ENCODE measurements around the gene FBXO47. TPM values are rescaled to one million over a fixed set of nuclear protein-coding genes. Genes with fewer than 3 reads are reported as not detected.

FBXO47 gene
- total and polyA plus RNA-seq, 2 of the 13 experiments (the other 11 are each of a cell fraction or from before 2014, with no cell fraction given): not detected

- no TSS peak for BruUV-seq (replicated peaks)
- no peaks in the 10 kb centered on the region for H4K20me1 ChIP-seq (ENCODE audit: insufficient read depth, low read length)
- in situ Hi-C loops (cut with HindIII; ENCODE audit: extremely low pct_ligation_motif_present, low pct_unique_long_range_greater_than_20kb): no loop called here
- ChIA-PET CTCF (ENCODE audit: low intra/inter-chr PET ratio, low total read pairs) (interaction anchor here (1.3 kb wide), 1 partner anchor 43 kb away, joined by 3 read pairs; no protein-coding TSS in a partner anchor), POLR2A (interaction anchor here (0.7 to 5.4 kb wide), 21 partner anchors 8 to 546 kb away, joined by 3 to 112 read pairs (median 4); partner anchors contain the start of genes CDK12, LASP1, LASP1NB and PIP4K2B)
- DNase-seq (ENCODE audit: low spot score) (peak; percentile 93), FAIRE-seq (peak; percentile 98), ATAC-seq (peak; percentile 90)
- peak overlapping the region; percentile 53 for H3K4me2 ChIP-seq (ENCODE audit: low read depth, low read length)
- no peaks in the 10 kb centered on the region for H3K9me3 ChIP-seq (ENCODE audit: low read length)
- H3K9ac ChIP-seq (ENCODE audit: insufficient read depth, low read depth, low read length): 0 out of 2 replicates have a peak overlapping the region, but pooled peaks have one; percentile 10
- peaks cover 42 to 76% of the 10 kb centered on the region in 2 experiments for H3K36me3 ChIP-seq (replicated peaks in 1 of 2; ENCODE audit: control insufficient read depth in 1 of 2, insufficient read depth in 2 of 2, low read length in 2 of 2)
- no peaks in the 10 kb centered on the region for H3K27me3 ChIP-seq (ENCODE audit: control insufficient read depth in 1 of 2, insufficient read depth in 2 of 2, low read length in 2 of 2)
- no peaks in the 10 kb centered on the region for H3K79me2 ChIP-seq (ENCODE audit: insufficient read depth, low read length)
- H2AFZ ChIP-seq (ENCODE audit: low read length): no peak overlapping the region
- peak overlapping the region; percentile 62 for H3K27ac ChIP-seq (ENCODE audit: extremely low read length, insufficient read depth, low read length)
- peaks cover 44% of the 10 kb centered on the region for H3K4me1 ChIP-seq (ENCODE audit: insufficient read depth, low read length)
- peak overlapping the region in 1 of 3 experiments; percentile 13; a peak in 1 of 6 replicates for H3K4me3 ChIP-seq (replicated peaks in 1 of 3; ENCODE audit: insufficient read depth in 1 of 3, low read depth in 2 of 3, low read length in 3 of 3)
- 54% methylated on average over 17 of the region's 20 CpGs for WGBS (ENCODE audit: low lambda C conversion rate)
- intact Hi-C loops (cut with micrococcal nuclease; ENCODE audit: unreplicated experiment): loop anchor here (1.0 to 10.0 kb wide), 3 partner anchors 30 to 240 kb away; partner anchors contain the start of genes LASP1 and PLXDC1
- TF ChIP-seq CCDC6 (CRISPR knock-in tag; IDR thresholded peaks at IDR 0.05) (no peak), ZNF543 (CRISPR knock-in tag; IDR thresholded peaks at IDR 0.05) (no peak), SSRP1 (CRISPR knock-in tag; IDR thresholded peaks at IDR 0.05) (no peak), MYPOP (CRISPR knock-in tag; IDR thresholded peaks at IDR 0.05) (0 out of 2 replicates have a peak, but pooled peaks have one; percentile 49), HNF1A (IDR thresholded peaks at IDR 0.05; ENCODE audit: low read depth) (no peak), HNF1A (CRISPR knock-in tag; IDR thresholded peaks at IDR 0.05; ENCODE audit: borderline replicate concordance) (peak; percentile 41; the same call in 1 of the 2 replicates), THYN1 (CRISPR knock-in tag; IDR thresholded peaks at IDR 0.05; ENCODE audit: borderline replicate concordance, low read depth) (no peak), NFATC3 (CRISPR knock-in tag; IDR thresholded peaks at IDR 0.05) (no peak), MLX (CRISPR knock-in tag; IDR thresholded peaks at IDR 0.05) (peak; percentile 48; the same call in 1 of the 2 replicates), ZNF891 (CRISPR knock-in tag; IDR thresholded peaks at IDR 0.05) (no peak), DPF2 (CRISPR knock-in tag; IDR thresholded peaks at IDR 0.05; ENCODE audit: borderline replicate concordance, low read depth) (no peak), MEF2D (CRISPR knock-in tag; IDR thresholded peaks at IDR 0.05) (peak; percentile 69; the same call in 1 of the 2 replicates), FIP1L1 (IDR thresholded peaks at IDR 0.05; ENCODE audit: borderline replicate concordance, insufficient read depth, low read depth, low read length) (no peak), SETDB1 (CRISPR knock-in tag; IDR thresholded peaks at IDR 0.05; ENCODE audit: borderline replicate concordance) (no peak), GRHL1 (CRISPR knock-in tag; conservative IDR thresholded peaks at IDR 0.05) (no peak)
Observed at GRCh38 chr17:38914741-38915638, 52.2 kb downstream of the FBXO47 start.

Measured in HepG2 (cell line).